HCT116 (cell line): Measurements from ENCODE around the gene LTB4R2. TPM values are rescaled to one million over a fixed set of nuclear protein-coding genes. Genes with fewer than 3 reads are reported as not detected.

Experiments
- ATAC-seq: fragments of 200-7000 bp; cut with Tn5 transposase; 2 replicates; pipeline ENCODE4 v1.9.1; 2020; ENCODE audit warnings: mild to moderate bottlenecking, moderate library complexity
- BruUV-seq: library from RNA; stranded (reverse); fragments of 400-500 nt; replicated peaks from 2 replicates; lab custom pipeline; 2021; lab: Mats Ljungman, UMichigan
- CTCF ChIA-PET: fragments of 300-600 bp; sonication (Branson Sonifier 250); formaldehyde crosslinking; loops from one replicate; lab custom pipeline; 2021; ENCODE audit warnings: antibody characterized with exemption; lab: Charles Lee
- POLR2A ChIA-PET: fragments of 300-600, 350-600 bp; sonication (Branson Sonifier 250); formaldehyde crosslinking; loops from one replicate; lab custom pipeline; 2021; ENCODE audit warnings: antibody characterized with exemption; lab: Charles Lee
- RAD21 ChIA-PET, 2 experiments: fragments of 300-600 bp; sonication (Branson Sonifier 250); formaldehyde crosslinking; loops; one replicate each; lab custom pipeline; 2023; ENCODE audit warnings: low total read pairs in 2 of 2; ENCODE audit not compliant: uncharacterized antibody in 2 of 2, unreplicated experiment in 2 of 2, low non-redundant PET in 1 of 2; lab: Charles Lee
- DNase-seq: peaks from one replicate; pipeline ENCODE4 v3.0.0-alpha.2; 2010; ENCODE audit warnings: low read depth, low spot score
- H2AFZ ChIP-seq: fragments of 200-600 bp; shearing (Covaris generic), sonication (generic); 2 replicates; pipeline ENCODE4 v1.6.1; 2017; ENCODE audit warnings: low read depth, mixed run types, mixed read lengths, antibody characterized with exemption, low read length; ENCODE audit not compliant: poor library complexity, severe bottlenecking
- H3K27ac ChIP-seq: 2 replicates; pipeline ENCODE4 v1.5.1; 2012; ENCODE audit warnings: low read depth, low read length
- H3K27me3 ChIP-seq: fragments of 200-600 bp; sonication (generic); 2 replicates; pipeline ENCODE4 v1.6.1; 2016; ENCODE audit warnings: mixed run types, low read length, mixed read lengths; ENCODE audit not compliant: insufficient read depth
- H3K36me3 ChIP-seq, 2 experiments: fragments of 200-500 bp in 1 of 2; fragments of 200-600 bp in 1 of 2; sonication (Bioruptor generic) in 1 of 2; sonication (generic) in 1 of 2; 2 replicates each; pipeline versions ENCODE4 v1.5.1 to v1.6.1; 2014 to 2016; ENCODE audit warnings: low read length in 2 of 2, inconsistent platforms in 1 of 2, mixed read lengths in 1 of 2, mixed run types in 1 of 2; ENCODE audit not compliant: insufficient read depth in 2 of 2, control insufficient read depth in 1 of 2
- H3K4me1 ChIP-seq, 2 experiments: fragments of 200-600 bp in 1 of 2; sonication (generic) in 1 of 2; 2 replicates each; pipeline versions ENCODE4 v1.5.1 to v1.6.1; 2012 to 2017; ENCODE audit warnings: low read length in 2 of 2, inconsistent platforms in 1 of 2, mild to moderate bottlenecking in 1 of 2, mixed read lengths in 1 of 2, mixed run types in 1 of 2, moderate library complexity in 1 of 2; ENCODE audit not compliant: insufficient read depth in 2 of 2, control insufficient read depth in 1 of 2
- H3K4me2 ChIP-seq: fragments of 200-600 bp; sonication (generic); 2 replicates; pipeline ENCODE4 v1.6.1; 2017; ENCODE audit warnings: mixed run types, low read length, mixed read lengths
- H3K4me3 ChIP-seq, 2 experiments: fragments of 200-600 bp in 1 of 2; sonication (generic) in 1 of 2; replicated peaks in 1 of 2; 2 replicates each; pipeline ENCODE4 v1.5.1; 2011 to 2016; ENCODE audit warnings: low read length in 2 of 2, control low read depth in 1 of 2, low read depth in 1 of 2, mild to moderate bottlenecking in 1 of 2, mixed read lengths in 1 of 2, mixed run types in 1 of 2
- H3K79me2 ChIP-seq: fragments of 200-600 bp; sonication (generic); 2 replicates; pipeline ENCODE4 v1.6.1; 2017; ENCODE audit warnings: mild to moderate bottlenecking, mixed run types, low read length, moderate library complexity, mixed read lengths; ENCODE audit not compliant: insufficient read depth
- H3K9ac ChIP-seq: fragments of 200-600 bp; sonication (generic); 2 replicates; pipeline ENCODE4 v1.6.1; 2016; ENCODE audit warnings: low read length, mixed read lengths
- H3K9me2 ChIP-seq: fragments of 200-600 bp; sonication (generic), shearing (Covaris generic); 2 replicates; pipeline ENCODE4 v1.6.1; 2017; ENCODE audit warnings: mixed run types, mild to moderate bottlenecking, moderate library complexity; ENCODE audit not compliant: insufficient read depth
- H3K9me3 ChIP-seq, 2 experiments: fragments of 200-500 bp in 1 of 2; fragments of 200-600 bp in 1 of 2; sonication (Bioruptor generic) in 1 of 2; sonication (generic) in 1 of 2; 2 replicates each; pipeline ENCODE4 v1.6.1; 2014 to 2017; ENCODE audit warnings: low read length in 2 of 2, mixed read lengths in 2 of 2, inconsistent platforms in 1 of 2, low read depth in 1 of 2, mild to moderate bottlenecking in 1 of 2, mixed run types in 1 of 2, moderate library complexity in 1 of 2; ENCODE audit not compliant: control insufficient read depth in 1 of 2, insufficient read depth in 1 of 2
- H4K20me1 ChIP-seq: fragments of 200-600 bp; sonication (generic), shearing (Covaris generic); 2 replicates; pipeline ENCODE4 v1.6.1; 2017; ENCODE audit warnings: mixed run types, mild to moderate bottlenecking, moderate library complexity; ENCODE audit not compliant: insufficient read depth
- ATF3 ChIP-seq: IDR thresholded peaks from 2 replicates; pipeline ENCODE4 v1.6.1; 2012
- CBX3 ChIP-seq: IDR thresholded peaks from 2 replicates; pipeline ENCODE4 v1.6.1; 2012; ENCODE audit warnings: low read depth
- CTCF ChIP-seq, 3 experiments: fragments of 200-600 bp in 1 of 3; sonication (generic) in 1 of 3; IDR thresholded peaks in 2 of 3; conservative IDR thresholded peaks in 1 of 3; 2 replicates each; pipeline ENCODE4 v1.5.1; 2012 to 2017; ENCODE audit warnings: low read depth in 2 of 3, low read length in 2 of 3, antibody characterized with exemption in 1 of 3, borderline replicate concordance in 1 of 3, control low read depth in 1 of 3, mild to moderate bottlenecking in 1 of 3, mixed read lengths in 1 of 3, mixed run types in 1 of 3, moderate library complexity in 1 of 3; ENCODE audit not compliant: insufficient read depth in 1 of 3
- EGR1 ChIP-seq: IDR thresholded peaks from 2 replicates; pipeline ENCODE4 v1.6.1; 2012; ENCODE audit warnings: low read depth
- ELF1 ChIP-seq: IDR thresholded peaks from 2 replicates; pipeline ENCODE4 v1.6.1; 2012; ENCODE audit warnings: low read depth, borderline replicate concordance
- EZH2 ChIP-seq: fragments of 200-600 bp; sonication (generic); IDR thresholded peaks from 2 replicates; pipeline ENCODE4 v1.6.1; 2017; ENCODE audit warnings: antibody characterized with exemption, mixed run types
- EZH2phosphoT487 ChIP-seq: fragments of 200-600 bp; IDR thresholded peaks from 2 replicates; pipeline ENCODE4 v1.6.1; 2018; ENCODE audit warnings: antibody characterized with exemption, borderline replicate concordance
- JUND ChIP-seq: IDR thresholded peaks from 2 replicates; pipeline ENCODE4 v1.6.1; 2012
- POLR2AphosphoS5 ChIP-seq: IDR thresholded peaks from 2 replicates; pipeline ENCODE4 v1.6.1; 2011; ENCODE audit warnings: mild to moderate bottlenecking, low read depth, low read length, moderate library complexity
- SP1 ChIP-seq: IDR thresholded peaks from 2 replicates; pipeline ENCODE4 v1.6.1; 2012; ENCODE audit warnings: low read depth
- ZNF274 ChIP-seq: fragments of 200-500 bp; sonication (Bioruptor generic); IDR thresholded peaks from 2 replicates; pipeline ENCODE4 v1.6.1; 2014; ENCODE audit warnings: mild to moderate bottlenecking, low read depth, low read length, inconsistent platforms
- intact Hi-C: fragments of 100-400 bp; cut with micrococcal nuclease; formaldehyde crosslinking; loops from 2 replicates; pipeline ENCODE4 v1.10.0; 2022
- total RNA-seq: library from RNA; stranded (reverse); gene quantifications from one replicate; pipeline ENCODE4 v1.2.1, GENCODE V29; 2021; ENCODE audit not compliant: unreplicated experiment
- TF ChIP-seq, protein P1 (sequence below): IDR thresholded peaks from 2 replicates; pipeline ENCODE4 v1.6.1; 2012

The LTB4R2 gene
- total RNA-seq, 1 experiment from 2014 or later = 15.4 TPM

GRCh38 chr14:24315807-24316596 lies 6.1 kb downstream of the LTB4R2 start:
- H3K27me3 ChIP-seq = 0 out of 2 replicates have a peak, but pooled peaks cover 4% of the 10 kb centered on the region
- no peaks in the 10 kb centered on the region for H3K9me3 ChIP-seq
- no peak overlapping the region for H3K9ac ChIP-seq
- no peak overlapping the region for H3K4me2 ChIP-seq
- peaks cover 11 to 24% of the 10 kb centered on the region in 2 experiments for H3K4me1 ChIP-seq
- H3K9me2 ChIP-seq = no peaks in the 10 kb centered on the region
- POLR2A ChIA-PET = no interaction called here
- no TSS peak for BruUV-seq
- H4K20me1 ChIP-seq = no peaks in the 10 kb centered on the region
- no peak overlapping the region for H2AFZ ChIP-seq
- H3K79me2 ChIP-seq = no peaks in the 10 kb centered on the region
- no peak overlapping the region; the same call in 1 of the 2 replicates for H3K27ac ChIP-seq
- TF ChIP-seq ZNF274 (no peak), ELF1 (no peak), CTCF (IDR thresholded peaks at IDR 0.05 in 2 of 3, conservative IDR thresholded peaks at IDR 0.05 in 1 of 3; ENCODE audit: borderline replicate concordance in 1 of 3, insufficient read depth in 1 of 3, low read depth in 2 of 3, low read length in 2 of 3) (no peak), SP1 (no peak), EZH2 (no peak), CBX3 (no peak), EGR1 (no peak), POLR2AphosphoS5 (no peak), JUND (no peak), EZH2phosphoT487 (no peak), ATF3 (no peak)
- TF ChIP-seq, protein P1, sequence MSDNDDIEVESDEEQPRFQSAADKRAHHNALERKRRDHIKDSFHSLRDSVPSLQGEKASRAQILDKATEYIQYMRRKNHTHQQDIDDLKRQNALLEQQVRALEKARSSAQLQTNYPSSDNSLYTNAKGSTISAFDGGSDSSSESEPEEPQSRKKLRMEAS = no peak
- TF ChIP-seq, all 23 proteins: peak for 0
- 0 out of 2 replicates have a peak, but pooled peaks have one; percentile 11 for ATAC-seq
- DNase-seq = no peak
- ChIA-PET CTCF (interaction anchor here (0.8 to 1.7 kb wide), 2 partner anchors 8 to 116 kb away, joined by 3 to 7 read pairs; partner anchors contain the start of gene CIDEB), RAD21 (no interaction called here)
- Histone ChIP-seq H3K36me3 (no peaks in the 10 kb centered on the region), H3K4me3 (no peak overlapping the region)
- intact Hi-C loops = no loop called here
